HG03571 (cell line): ENCODE results near the gene FBXL16.
A peak's percentile ranks its signal among the peaks of the same experiment; 100 is the strongest.

Experiments
- ATAC-seq: cut with Tn5 transposase; IDR thresholded peaks from one replicate; pipeline ENCODE4 v1.9.1; 2021; ENCODE audit not compliant: unreplicated experiment

FBXL16 gene

DNA sequence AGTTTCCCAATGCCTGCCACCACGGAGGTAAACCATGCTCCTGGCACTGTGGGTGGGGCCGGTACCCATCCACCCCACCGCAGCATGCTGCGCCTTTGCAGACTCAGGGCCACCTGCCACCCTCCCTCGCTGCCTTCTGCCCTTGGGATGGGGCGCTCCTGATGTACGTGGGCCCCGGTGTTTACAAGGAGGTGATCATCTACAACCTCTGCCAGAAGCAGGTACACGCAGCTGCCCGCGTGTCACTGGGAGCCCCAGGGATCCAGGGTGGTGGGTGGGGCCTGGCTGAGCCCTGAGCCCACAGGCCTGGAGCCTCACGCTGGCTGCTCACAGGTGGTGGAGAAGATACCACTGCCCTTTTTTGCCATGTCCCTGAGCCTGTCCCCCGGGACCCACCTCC, 39.0 kb downstream of the FBXL16 start:
- ATAC-seq, result no peak

DNA sequence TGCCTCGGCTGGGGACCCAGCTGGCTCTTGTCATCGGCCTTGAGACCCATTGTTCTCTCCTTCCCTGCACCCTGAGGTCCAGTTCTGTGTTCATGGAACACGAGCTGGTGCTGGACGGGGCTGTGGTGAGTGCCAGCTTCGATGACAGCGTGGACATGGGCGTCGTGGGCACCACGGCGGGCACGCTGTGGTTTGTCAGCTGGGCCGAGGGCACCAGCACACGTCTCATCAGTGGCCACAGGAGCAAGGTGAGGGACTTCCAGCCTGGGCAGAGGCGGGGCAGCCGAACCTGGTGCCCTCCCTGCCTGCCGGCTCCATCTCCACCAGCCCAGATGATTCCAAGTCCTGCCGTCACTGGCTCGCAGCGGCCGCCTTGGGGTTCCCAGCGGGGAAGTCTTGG, 43.0 kb downstream of the FBXL16 start:
- no peak for ATAC-seq

DNA sequence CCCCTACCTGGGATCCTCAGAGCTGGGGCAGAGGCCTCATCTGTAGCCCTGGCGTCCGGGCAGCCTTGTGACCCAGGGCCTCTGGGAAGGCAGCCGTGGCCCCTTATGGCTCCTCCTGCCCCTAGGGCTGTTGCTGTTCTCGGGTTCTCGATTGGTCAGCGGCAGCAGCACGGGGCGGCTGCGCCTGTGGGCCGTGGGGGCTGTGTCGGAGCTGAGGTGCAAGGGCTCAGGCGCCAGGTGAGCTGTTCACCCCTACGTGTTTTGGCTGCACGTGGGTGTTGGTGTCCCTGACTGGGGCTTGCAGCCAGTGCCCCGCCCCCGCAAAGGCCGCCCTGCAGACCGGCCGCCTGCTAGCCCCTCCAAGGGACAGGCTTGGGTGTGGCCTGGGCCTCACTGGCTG, 43.5 kb downstream of the FBXL16 start:
- no peak for ATAC-seq

DNA sequence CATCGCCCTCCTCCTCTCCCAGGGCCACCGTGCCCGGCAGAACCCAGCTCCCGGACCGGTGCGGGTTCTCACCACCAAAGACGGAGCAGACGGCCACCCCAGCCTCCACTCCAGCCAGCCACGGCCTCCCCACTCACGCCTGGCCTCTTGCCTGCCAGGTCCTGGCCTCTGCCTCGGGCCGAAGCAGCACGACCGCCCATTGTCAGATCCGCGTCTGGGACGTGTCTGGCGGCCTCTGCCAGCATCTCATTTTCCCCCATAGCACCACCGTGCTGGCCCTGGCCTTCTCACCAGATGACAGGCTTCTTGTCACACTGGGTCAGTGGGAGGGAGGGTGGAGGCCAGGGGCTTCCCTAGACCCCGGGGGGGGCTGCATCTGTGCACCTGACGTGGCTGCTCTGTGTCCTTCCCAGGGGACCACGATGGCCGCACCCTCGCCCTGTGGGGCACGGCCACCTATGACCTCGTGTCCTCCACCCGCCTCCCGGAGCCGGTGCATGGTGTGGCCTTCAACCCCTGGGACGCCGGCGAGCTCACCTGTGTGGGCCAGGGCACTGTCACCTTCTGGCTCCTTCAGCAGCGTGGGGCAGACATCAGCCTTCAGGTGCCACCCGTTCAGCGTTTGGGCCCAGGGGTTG, 44.3 kb downstream of the FBXL16 start:
- ATAC-seq, result no peak

DNA sequence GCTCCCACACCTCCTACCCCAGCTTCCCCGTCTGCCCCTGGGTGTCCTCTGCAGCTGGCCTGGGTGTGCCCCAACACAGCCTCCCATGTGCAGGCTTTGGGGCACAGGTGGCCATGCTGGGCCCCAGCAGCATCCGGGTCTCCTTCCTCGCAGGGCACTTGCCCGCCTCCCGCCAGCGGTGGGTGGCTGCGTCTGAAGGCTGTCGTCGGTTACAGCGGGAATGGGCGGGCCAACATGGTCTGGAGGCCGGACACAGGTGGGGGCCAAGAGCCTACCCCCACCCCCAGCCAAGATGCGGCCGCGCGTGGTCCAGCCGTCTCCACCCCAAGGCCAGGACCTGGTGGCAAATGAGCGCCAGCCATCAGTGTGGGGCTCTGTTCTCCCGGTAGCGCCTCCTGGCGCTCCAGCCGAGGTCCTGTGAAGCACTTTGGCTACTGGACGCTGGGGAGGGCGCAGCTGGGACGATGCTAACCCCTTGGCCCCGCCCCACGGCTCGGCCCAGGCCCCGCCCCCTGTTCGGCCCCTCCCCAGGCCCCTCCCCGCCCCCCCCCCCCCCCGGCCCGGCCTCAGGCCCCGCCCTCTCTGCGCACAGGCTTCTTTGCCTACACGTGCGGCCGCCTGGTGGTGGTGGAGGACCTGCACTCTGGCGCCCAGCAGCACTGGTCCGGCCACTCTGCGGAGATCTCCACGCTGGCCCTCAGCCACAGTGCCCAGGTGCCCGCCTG, 45.0 kb downstream of the FBXL16 start:
- peak; percentile 42 for ATAC-seq

DNA sequence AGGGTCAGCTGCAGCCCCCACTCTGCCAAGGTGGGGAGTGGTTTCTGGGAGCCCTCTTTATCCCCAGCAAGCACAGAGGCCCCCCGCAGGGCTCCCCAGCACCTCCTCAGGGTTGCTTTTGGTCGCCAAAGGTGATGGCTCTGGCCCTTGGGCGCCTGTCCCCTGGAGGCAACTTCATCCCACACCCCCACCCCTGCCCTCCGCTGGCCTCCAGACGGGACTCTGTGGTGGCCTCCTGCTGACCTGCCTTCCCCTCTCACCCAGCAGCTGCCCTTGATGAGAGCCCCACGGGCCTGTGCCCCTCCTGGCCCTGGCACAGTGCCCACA, 45.5 kb downstream of the FBXL16 start:
- ATAC-seq, result no peak

DNA sequence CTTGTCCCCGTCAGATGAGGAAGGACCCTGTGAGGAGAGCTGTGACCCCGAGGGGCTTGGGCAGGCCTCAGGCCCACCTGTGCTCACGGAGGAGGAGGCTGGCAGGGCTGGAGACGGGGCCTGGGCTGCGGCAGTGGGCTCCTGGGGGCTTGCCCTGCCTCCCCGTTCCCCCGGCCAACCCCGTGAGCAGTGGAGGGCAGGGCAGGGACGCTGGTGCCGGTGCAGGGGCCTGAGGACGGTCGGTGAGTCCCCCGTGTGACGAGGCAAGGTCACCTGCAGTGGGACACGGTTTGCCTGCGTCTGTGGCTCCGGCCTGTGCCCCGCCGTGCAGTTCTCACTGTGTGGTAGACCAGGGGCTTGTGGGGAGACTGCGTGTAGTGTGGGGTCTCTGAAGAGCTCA, 46.0 kb downstream of the FBXL16 start:
- ATAC-seq, result no peak

DNA sequence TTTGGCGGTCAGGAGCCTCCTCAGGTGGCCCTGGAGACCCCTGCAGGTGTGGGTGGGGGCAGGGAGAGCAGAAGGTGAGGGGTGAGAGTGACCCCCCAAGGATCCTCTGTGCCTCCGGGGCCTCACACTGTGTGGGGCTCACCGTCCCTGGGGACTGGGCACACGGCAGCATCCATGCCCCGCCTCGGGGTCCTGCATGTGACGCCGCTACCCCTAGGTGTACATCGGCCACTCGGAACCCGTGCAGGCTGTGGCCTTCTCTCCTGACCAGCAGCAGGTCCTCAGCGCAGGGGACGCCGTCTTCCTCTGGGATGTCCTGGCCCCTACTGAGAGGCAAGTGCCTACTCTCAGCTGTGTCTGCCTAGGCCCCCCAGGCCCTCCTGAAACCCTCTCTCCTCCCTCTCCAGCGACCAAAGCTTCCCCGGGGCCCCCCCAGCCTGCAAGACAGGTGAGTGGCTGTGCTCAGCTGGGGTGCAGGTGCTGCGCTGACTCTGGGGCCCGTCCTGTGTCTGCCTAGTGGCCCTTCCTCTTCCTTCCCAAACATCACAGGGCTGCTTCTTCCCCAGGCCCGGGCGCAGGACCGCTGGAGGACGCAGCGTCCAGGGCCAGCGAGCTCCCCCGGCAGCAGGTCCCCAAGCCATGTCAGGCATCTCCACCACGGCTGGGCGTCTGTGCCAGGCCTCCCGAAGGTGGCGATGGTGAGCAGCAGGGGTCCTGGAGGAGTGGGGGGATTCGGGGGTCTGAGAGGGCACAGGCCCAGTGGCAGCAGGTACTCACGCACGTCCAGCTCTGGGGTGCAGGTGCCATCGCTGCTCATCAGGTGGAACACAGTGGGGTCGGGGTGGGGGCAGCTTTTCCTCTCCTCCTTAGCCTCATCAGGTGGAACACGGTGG, 46.7 kb downstream of the FBXL16 start:
- no peak for ATAC-seq

DNA sequence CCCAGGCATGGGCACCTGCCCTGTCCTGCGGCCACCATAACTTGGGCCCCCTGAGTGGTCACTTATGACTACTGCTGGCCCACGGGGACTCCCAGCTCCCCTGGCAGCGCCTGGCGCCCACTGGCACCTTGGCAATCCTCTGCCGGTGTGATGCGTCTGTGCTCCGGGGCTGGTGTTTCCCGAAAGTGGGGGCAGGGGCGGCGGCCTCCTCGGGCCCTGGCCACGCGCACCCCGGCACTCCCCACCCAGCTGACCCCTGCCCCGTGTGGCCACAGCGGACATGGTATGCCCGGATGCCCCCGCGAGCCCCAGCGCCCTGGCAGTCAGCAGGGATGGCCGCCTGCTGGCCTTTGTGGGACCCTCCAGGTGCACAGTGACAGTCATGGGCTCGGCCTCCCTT, 48.1 kb downstream of the FBXL16 start:
- ATAC-seq, result no peak

DNA sequence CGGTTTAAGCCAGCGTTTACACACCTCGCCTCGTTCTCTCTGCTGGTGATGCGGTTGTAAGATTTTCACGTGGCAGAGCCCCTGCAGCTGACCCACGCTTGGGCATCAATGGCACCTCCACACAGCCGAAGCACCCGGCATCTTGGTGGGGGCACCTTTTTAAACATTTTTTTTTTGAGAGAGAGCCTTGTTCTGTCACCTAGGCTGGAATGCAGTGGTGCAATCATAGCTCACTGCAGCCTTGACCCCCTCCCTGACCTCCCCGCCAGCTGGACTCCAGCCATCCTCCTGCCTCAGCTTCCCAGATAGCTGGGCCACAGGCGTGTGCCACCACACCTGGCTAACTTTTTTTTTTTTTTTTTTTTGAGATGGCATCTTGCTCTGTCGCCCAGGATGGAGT, 51.6 kb downstream of the FBXL16 start:
- ATAC-seq, result no peak

DNA sequence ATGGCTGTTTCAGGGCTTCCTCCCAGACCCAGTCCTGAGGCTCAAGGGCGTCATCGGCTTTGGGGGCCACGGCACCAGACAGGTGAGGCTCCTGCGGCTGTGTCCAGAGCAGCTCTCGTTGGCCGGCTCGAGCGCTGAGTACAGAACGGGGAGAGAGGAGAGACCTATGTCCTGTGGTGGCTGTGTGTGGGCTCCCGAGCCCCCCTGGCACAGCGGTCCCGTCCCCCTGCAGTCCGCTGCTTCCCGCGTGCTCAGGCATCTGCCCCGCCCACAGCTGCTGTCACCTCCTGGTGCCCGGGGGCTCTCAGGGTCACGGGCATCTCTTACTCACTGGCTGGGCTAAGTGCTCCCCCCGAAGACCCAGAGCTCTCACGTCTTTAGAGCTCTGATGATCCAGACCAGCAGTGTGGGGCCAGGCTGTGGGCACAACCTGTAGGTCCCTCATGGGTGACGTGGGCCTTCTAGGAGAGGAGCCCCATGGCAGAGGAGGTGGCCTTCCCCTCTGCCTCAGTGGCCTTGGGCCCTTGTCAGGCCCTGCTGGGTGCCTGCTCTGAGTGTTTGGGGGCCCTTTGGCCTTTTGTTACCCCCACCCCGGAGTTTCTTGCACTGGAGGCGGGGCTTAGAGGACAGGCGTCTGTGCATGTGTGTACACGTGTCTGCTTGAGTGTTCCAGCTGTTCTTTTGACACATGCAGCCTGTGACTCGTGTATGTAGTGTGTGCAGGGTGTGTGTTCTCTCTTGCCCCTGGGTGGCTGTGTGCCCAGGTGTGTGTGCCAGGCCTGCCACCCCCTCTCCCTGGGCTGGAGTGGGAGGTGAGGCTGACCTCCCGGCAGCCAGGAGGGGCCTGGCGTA, 52.9 kb downstream of the FBXL16 start:
- no peak for ATAC-seq

DNA sequence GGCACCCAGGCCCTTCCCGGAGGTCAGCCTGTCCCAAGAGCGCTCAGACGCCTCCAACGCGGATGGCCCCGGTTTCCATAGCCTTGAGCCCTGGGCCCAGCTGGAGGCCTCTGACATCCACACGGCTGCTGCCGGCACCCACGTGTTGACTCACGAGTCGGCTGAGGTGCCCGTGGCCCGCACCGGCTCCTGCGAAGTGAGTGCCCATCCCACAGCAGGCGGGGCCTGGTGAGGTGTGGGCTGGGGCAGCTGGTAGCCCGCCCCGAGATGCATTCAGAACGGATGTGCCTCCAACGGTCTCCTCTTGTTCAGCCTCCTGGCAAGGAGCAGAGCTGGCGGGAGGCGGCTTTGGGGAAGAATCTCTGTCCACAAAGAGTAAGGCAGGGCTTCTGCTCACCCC, 53.8 kb downstream of the FBXL16 start:
- ATAC-seq, result no peak

DNA sequence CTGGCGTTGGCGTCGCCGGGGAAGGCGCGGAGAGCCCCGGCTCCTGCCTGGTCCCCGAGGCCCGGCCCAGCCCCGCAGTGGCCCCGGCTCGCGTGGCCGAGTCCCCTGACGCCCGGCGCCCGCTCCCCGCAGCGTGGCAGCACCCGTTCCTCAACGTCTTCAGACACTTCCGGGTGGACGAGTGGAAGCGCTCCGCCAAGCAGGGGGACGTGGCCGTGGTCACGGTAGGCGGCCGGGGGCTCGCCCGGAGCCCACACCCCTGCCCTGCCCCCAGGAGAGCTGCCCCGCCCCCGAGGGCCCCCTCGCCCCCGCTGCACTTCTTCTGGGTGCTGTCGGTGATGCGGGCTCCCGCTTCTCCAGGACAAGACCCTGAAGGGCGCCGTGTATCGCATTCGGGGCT, 56.0 kb downstream of the FBXL16 start:
- peak; percentile 13 for ATAC-seq

DNA sequence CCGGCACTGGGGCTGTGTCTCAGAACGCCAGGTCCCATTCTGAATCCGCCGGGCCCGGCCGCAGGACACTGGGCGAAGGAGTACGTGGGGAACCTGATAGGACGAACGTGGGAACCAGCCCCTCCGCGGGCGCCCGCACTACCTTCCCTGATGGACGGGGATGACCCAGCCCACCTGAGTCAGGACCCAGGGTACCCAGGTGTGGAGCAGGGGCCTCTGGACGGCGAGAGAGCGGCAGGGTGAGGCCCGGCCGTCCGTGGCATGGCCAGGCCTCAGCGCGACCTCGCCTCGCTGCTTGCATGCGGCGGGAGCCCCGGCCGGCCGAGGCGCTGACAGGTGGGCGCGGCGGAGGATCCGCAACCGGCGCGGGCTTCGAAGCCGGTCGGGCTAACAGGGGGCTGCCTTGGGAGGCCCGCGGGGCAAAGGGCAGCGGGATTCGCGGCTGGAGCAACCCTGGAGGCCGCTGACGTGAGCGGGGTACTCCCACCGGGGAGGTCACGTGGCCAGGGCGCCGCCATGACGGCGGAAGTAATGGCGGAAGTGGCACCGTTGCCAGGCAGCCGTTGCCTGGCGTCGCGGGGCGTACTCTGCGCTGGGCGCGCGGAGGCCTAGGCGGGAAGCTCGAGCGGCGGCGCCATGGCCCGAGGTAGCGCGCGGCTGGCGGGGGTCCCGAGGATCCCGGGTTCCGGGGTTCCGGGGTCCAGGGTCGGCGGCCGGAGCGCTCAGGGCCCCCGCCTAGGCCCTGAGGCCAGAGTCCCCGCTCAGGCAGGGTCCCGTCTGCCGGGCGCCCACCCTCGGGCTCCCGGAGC, 56.6 kb downstream of the FBXL16 start, which contains the start of gene WDR90:
Gene WDR90, plus strand, starts transcription at position 585 of the 809 bp plus-strand sequence. Its CDS starts 52 bp downstream, at position 637.
- ATAC-seq, result peak; percentile 53

DNA sequence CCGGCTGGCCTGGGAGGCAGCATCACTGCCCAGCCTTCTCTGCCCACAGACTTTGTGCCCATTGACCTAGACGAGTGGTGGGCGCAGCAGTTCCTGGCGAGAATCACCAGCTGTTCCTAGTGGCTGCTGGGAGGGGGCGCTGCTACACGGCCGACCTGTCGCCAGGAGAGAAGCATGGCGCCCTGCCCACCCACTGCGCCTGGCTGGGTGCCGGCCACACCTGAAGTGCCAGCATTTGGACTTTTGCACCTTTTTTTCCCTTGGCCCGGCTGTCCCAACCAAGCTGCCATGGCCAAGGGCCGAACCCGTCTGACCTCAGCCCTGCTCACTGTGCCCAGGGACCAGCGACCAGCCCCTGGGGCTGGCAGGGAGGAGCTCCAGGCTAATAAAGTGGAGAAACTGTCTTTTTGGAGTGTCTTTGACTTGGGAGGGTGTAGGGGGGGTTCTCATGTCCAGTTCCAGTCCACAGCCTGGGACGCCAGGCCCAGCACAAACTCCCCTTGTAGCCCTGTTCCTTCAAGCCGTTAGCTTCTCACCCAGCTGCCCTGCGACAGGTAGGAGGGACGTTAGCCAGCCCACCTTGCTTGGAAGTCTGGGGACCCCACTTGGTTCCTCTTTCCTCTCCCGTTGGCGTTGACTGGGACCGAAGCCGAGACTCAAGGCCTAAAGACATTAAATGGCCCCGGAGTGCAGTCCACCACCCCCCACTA, 57.4 kb downstream of the FBXL16 start:
- no peak for ATAC-seq

DNA sequence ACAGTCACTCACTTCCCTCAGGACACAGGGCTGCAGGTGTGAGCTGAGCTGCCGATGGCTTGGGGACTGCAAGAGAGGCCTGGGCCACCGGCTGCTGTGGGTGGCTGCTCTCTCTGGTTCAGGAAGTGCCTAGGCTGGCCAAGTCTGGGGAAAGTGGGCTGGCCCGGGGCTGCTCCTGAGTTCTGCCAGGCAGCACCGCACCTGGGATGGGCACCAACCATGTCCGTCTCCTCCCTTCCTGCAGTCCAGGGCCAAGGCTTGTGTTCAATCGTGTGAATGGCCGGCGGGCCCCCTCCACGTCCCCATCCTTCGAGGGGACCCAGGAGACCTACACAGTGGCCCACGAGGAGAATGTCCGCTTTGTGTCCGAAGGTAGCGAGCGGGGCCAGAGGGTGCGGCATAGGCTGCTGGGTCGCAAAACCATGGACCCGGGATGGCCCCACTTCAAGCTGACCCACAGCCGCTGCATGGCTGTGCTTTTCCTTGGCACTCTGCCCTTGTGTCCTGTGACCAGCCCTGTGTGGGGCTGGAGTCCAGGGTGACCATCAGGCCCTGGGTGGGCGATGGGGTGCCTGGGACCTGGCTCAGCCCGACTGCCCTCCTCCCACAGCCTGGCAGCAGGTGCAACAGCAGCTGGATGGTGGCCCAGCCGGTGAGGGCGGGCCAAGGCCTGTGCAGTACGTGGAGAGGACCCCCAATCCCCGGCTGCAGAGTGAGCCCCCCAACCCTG, 58.3 kb downstream of the FBXL16 start:
- no peak for ATAC-seq

DNA sequence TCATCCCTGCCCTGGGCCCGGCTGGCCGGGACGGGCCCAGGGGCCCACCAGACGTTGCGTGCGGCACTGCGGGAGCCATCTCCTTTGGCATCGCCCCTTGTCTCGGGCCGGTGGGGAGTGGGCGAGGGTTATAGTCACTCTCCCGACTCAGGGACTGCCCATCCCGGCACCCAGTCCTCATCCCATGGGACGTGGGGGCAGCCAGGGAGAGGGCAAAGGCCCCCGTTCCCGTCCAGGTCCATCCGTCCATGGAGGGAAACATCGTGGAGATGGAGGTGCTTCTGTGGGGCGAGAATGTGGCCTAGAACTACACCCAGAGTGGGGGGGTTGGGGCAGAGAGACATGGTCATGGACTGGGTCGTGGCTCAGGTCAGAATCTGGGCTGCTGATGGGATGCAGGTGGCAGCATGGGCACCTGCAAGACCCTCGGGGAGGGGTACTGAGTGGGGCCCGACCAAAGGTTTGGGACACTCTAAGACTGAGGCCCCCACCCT, 58.9 kb downstream of the FBXL16 start:
- no peak for ATAC-seq

DNA sequence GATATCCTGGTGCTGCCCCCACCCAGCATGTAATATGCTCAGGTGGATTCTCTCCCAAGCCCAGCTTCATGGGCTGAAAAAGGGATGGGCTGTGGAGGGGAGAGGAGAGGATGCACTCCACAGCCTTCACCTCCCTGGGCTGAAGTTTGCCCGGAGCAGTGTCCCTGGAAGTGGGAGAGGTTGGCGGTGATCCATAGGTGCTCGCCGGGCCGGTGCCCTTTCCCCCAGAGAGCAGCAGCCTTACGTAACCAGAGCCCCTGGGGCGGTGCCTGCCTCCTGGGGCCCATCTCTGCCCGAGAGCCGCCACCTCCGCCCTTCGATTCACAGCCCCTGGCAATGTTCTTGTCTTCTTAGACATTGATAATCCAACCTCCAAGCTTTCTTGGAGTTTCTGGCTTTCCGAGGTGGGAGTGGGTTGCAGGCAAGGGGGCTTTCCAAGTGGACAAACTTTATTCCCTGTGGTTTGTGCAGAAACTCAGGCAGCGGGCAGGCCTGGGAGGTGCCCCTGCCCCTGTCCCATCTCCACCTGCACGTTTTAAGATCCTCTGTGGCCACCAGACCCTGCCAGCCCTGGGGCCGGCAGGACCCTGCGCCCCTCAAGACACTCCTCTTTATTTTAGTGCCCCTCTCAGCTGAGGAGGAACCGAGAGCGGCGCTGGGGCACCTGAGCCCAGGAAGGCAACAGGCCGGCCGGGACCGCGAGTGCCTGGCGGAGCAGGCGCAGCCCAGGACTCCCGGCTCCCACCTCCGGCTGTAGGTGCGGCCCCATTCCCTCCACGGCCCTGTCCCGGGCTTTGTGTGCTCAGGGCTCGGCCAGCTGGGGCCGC, 59.5 kb downstream of the FBXL16 start:
- no peak for ATAC-seq
